OCI-LY1 (cell line): ENCODE data around the gene CGB2.

Experiments
- H2AFZ ChIP-seq: fragments of 200-600 bp; sonication (generic), shearing (Covaris generic); 2 replicates; pipeline ENCODE4 v1.6.0; 2014; ENCODE audit warnings: antibody characterized with exemption, mild to moderate bottlenecking, low read length
- H3F3A ChIP-seq: fragments of 200-600 bp; sonication (generic), shearing (Covaris generic); 2 replicates; pipeline ENCODE4 v1.6.0; 2014; ENCODE audit warnings: mild to moderate bottlenecking, antibody characterized with exemption, low read length, moderate library complexity; ENCODE audit not compliant: insufficient read depth
- H3K27ac ChIP-seq: fragments of 200-600 bp; sonication (generic); 2 replicates; pipeline ENCODE4 v1.5.1; 2014; ENCODE audit warnings: low read length, mixed run types, mild to moderate bottlenecking, low read depth; ENCODE audit not compliant: poor library complexity, severe bottlenecking
- H3K27me3 ChIP-seq: fragments of 200-600 bp; sonication (generic); 2 replicates; pipeline ENCODE4 v1.6.0; 2014; ENCODE audit warnings: antibody characterized with exemption, mild to moderate bottlenecking, low read length, moderate library complexity; ENCODE audit not compliant: insufficient read depth
- H3K36me3 ChIP-seq: fragments of 200-600 bp; sonication (generic); 2 replicates; pipeline ENCODE4 v1.6.1; 2014; ENCODE audit warnings: mild to moderate bottlenecking, antibody characterized with exemption, low read length, moderate library complexity, mixed read lengths; ENCODE audit not compliant: insufficient read depth
- H3K4me1 ChIP-seq: fragments of 200-600 bp; sonication (generic); 2 replicates; pipeline ENCODE4 v1.5.1; 2014; ENCODE audit warnings: mild to moderate bottlenecking, low read length, moderate library complexity; ENCODE audit not compliant: insufficient read depth, severe bottlenecking
- H3K4me2 ChIP-seq: fragments of 200-600 bp; sonication (generic), shearing (Covaris generic); 2 replicates; pipeline ENCODE4 v1.6.1; 2014; ENCODE audit warnings: low read length
- H3K4me3 ChIP-seq: fragments of 200-600 bp; sonication (generic); 2 replicates; pipeline ENCODE4 v1.5.1; 2014; ENCODE audit warnings: low read length, low read depth, mild to moderate bottlenecking, mixed read lengths; ENCODE audit not compliant: poor library complexity, severe bottlenecking
- H3K79me2 ChIP-seq: fragments of 200-600 bp; shearing (Covaris generic); 2 replicates; pipeline ENCODE4 v1.6.1; 2016; ENCODE audit warnings: mixed run types, low read length, mixed read lengths; ENCODE audit not compliant: insufficient read depth
- H3K9ac ChIP-seq: fragments of 200-600 bp; sonication (generic), shearing (Covaris generic); 2 replicates; pipeline ENCODE4 v1.6.1; 2014; ENCODE audit warnings: mild to moderate bottlenecking, low read length, mixed read lengths
- H3K9me2 ChIP-seq: fragments of 200-600 bp; sonication (generic), shearing (Covaris generic); 2 replicates; pipeline ENCODE4 v1.6.1; 2014; ENCODE audit warnings: low read depth, mild to moderate bottlenecking, low read length, mixed read lengths
- H3K9me3 ChIP-seq: fragments of 200-600 bp; shearing (Covaris generic); 2 replicates; pipeline ENCODE4 v1.6.1; 2014; ENCODE audit warnings: low read length, mixed read lengths
- H4K20me1 ChIP-seq: fragments of 200-600 bp; sonication (generic), shearing (Covaris generic); 2 replicates; pipeline ENCODE4 v1.6.0; 2016; ENCODE audit warnings: mild to moderate bottlenecking, low read length; ENCODE audit not compliant: insufficient read depth
- EZH2 ChIP-seq: fragments of 200-600 bp; sonication (generic), shearing (Covaris generic); IDR thresholded peaks from 2 replicates; pipeline ENCODE4 v1.8.0; 2017; ENCODE audit warnings: borderline replicate concordance, mixed run types, mild to moderate bottlenecking, antibody characterized with exemption, low read length, moderate library complexity, mixed read lengths
- TF ChIP-seq, protein P1 (sequence below): fragments of 200-600 bp; sonication (generic), shearing (Covaris generic); IDR thresholded peaks from 2 replicates; pipeline ENCODE4 v1.5.1; 2017; ENCODE audit warnings: mild to moderate bottlenecking, antibody characterized with exemption, low read length, moderate library complexity, mixed read lengths

The CGB2 gene

DNA sequence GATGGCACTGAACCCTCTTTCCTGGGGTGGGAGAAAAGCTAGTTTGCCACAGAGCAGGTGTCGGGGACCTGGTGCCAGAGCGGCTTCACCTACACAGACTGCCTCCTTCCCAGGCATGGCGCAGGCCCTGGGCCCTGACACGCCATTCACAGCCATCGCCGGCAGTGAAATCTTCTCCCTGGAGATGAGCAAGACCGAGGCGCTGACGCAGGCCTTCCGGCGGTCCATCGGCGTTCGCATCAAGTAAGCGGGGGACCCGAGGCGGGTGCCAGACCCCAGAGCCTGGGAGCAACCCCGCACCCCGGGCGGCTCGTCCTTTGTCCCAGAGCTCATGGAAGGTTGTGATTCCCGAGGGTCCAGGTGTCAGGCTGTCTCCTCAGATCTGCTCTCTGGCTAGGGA, 24.8 kb upstream of the CGB2 start:
- Histone ChIP-seq H3K4me1 (no peaks in the 10 kb centered on the region), H3K9ac (no peak overlapping the region), H3K79me2 (no peaks in the 10 kb centered on the region), H3K4me2 (no peak overlapping the region), H3K9me2 (no peaks in the 10 kb centered on the region), H3K4me3 (no peak overlapping the region), H3K36me3 (peaks cover 84% of the 10 kb centered on the region), H4K20me1 (no peaks in the 10 kb centered on the region), H3K27me3 (no peaks in the 10 kb centered on the region), H3K9me3 (no peaks in the 10 kb centered on the region), H2AFZ (no peak overlapping the region), H3F3A (no peaks in the 10 kb centered on the region), H3K27ac (no peak overlapping the region)
- TF ChIP-seq EZH2, result no peak
- TF ChIP-seq, protein P1, sequence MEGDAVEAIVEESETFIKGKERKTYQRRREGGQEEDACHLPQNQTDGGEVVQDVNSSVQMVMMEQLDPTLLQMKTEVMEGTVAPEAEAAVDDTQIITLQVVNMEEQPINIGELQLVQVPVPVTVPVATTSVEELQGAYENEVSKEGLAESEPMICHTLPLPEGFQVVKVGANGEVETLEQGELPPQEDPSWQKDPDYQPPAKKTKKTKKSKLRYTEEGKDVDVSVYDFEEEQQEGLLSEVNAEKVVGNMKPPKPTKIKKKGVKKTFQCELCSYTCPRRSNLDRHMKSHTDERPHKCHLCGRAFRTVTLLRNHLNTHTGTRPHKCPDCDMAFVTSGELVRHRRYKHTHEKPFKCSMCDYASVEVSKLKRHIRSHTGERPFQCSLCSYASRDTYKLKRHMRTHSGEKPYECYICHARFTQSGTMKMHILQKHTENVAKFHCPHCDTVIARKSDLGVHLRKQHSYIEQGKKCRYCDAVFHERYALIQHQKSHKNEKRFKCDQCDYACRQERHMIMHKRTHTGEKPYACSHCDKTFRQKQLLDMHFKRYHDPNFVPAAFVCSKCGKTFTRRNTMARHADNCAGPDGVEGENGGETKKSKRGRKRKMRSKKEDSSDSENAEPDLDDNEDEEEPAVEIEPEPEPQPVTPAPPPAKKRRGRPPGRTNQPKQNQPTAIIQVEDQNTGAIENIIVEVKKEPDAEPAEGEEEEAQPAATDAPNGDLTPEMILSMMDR, result no peak

DNA sequence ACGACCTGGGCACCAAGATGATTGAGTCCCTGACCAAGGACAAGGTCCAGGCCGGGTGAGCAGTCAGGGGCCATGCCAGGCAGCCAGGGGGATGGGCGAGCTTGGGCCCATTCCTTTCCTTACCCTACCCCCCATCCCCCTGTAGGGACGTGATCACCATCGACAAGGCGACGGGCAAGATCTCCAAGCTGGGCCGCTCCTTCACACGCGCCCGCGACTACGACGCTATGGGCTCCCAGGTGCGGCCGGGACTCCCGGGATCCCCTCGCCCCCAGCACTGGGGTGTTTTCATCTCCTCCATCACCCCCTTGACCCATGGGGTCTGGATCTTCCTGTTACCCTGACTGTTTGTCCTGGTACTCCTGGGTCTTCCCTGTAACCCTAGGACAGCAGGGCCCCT, 21.9 kb upstream of the CGB2 start:
- Histone ChIP-seq H3K9ac (no peak overlapping the region), H3K9me3 (no peaks in the 10 kb centered on the region), H4K20me1 (no peaks in the 10 kb centered on the region), H3K4me1 (no peaks in the 10 kb centered on the region), H3K4me2 (no peak overlapping the region), H3K36me3 (peaks cover 84% of the 10 kb centered on the region), H3K79me2 (no peaks in the 10 kb centered on the region), H3K27me3 (no peaks in the 10 kb centered on the region), H3K9me2 (no peaks in the 10 kb centered on the region), H2AFZ (no peak overlapping the region), H3K27ac (no peak overlapping the region), H3K4me3 (no peak overlapping the region), H3F3A (no peaks in the 10 kb centered on the region)
- TF ChIP-seq EZH2, result no peak
- TF ChIP-seq, protein P1, result no peak

- no peak overlapping the region for H3K4me3 ChIP-seq
- H3K27me3 ChIP-seq, result no peaks in the 10 kb centered on the region
- H3K4me1 ChIP-seq, result no peaks in the 10 kb centered on the region
- H3K9me3 ChIP-seq, result no peaks in the 10 kb centered on the region
- no peak overlapping the region for H2AFZ ChIP-seq
- H3K9ac ChIP-seq, result no peak overlapping the region
- peaks cover 84% of the 10 kb centered on the region for H3K36me3 ChIP-seq
- no peak overlapping the region for H3K27ac ChIP-seq
- no peak overlapping the region for H3K4me2 ChIP-seq
- TF ChIP-seq, protein P1, result no peak
- TF ChIP-seq EZH2, result no peak
- H3F3A ChIP-seq, result no peaks in the 10 kb centered on the region
- H3K9me2 ChIP-seq, result no peaks in the 10 kb centered on the region
- no peaks in the 10 kb centered on the region for H3K79me2 ChIP-seq
- H4K20me1 ChIP-seq, result no peaks in the 10 kb centered on the region
Measured at GRCh38 chr19:49010453-49010852, 21.2 kb upstream of the CGB2 start.
